Panc1 (cell line): ENCODE results near the gene WWOX.

Source experiments
- POLR2AphosphoS5 ChIP-seq: IDR thresholded peaks from 2 replicates; pipeline ENCODE4 v1.6.1; 2012; ENCODE audit warnings: mild to moderate bottlenecking, low read depth, low read length, moderate library complexity
- SIN3A ChIP-seq: IDR thresholded peaks from 2 replicates; pipeline ENCODE4 v1.6.1; 2012; ENCODE audit warnings: low read depth, mild to moderate bottlenecking, low read length, moderate library complexity, borderline replicate concordance; ENCODE audit not compliant: insufficient read depth
- TCF7L2 ChIP-seq: IDR thresholded peaks from 2 replicates; pipeline ENCODE4 v1.6.1; 2011; ENCODE audit warnings: mild to moderate bottlenecking, low read depth, low read length, inconsistent platforms
- TF ChIP-seq, protein P1 (sequence below): fragments of 450-650 bp; IDR thresholded peaks from 2 replicates; pipeline ENCODE4 v1.5.1; 2017; ENCODE audit warnings: mild to moderate bottlenecking
- TF ChIP-seq, protein P2 (sequence below), 2 experiments: IDR thresholded peaks; 2 replicates each; pipeline ENCODE4 v1.6.1; 2011 to 2012; ENCODE audit warnings: low read depth in 2 of 2, control low read depth in 1 of 2, low read length in 1 of 2, mild to moderate bottlenecking in 1 of 2, moderate library complexity in 1 of 2; ENCODE audit not compliant: insufficient read depth in 1 of 2

DNA sequence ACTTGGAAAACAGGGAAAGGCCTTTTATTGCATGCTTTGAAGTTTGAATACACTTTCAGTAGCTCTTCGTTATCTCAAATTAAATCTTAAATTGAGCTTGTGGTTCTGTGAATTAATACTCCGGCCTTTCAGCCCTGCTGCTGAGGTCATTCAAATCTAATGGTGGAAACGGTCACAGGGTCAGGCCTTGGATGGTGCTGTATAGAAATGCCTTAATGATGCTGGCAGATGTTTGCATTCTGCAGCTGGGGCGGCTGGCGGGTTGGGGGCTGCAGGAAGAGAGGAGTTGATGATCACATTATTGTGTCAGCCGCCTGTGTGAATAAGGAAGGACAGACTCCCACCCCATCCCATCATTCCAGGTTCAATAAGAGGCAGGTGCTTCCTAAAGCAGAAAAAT is 723.6 kb downstream of the WWOX start:
- TF ChIP-seq, protein P1, sequence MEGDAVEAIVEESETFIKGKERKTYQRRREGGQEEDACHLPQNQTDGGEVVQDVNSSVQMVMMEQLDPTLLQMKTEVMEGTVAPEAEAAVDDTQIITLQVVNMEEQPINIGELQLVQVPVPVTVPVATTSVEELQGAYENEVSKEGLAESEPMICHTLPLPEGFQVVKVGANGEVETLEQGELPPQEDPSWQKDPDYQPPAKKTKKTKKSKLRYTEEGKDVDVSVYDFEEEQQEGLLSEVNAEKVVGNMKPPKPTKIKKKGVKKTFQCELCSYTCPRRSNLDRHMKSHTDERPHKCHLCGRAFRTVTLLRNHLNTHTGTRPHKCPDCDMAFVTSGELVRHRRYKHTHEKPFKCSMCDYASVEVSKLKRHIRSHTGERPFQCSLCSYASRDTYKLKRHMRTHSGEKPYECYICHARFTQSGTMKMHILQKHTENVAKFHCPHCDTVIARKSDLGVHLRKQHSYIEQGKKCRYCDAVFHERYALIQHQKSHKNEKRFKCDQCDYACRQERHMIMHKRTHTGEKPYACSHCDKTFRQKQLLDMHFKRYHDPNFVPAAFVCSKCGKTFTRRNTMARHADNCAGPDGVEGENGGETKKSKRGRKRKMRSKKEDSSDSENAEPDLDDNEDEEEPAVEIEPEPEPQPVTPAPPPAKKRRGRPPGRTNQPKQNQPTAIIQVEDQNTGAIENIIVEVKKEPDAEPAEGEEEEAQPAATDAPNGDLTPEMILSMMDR, result no peak
- TF ChIP-seq POLR2AphosphoS5 (no peak), TCF7L2 (no peak), SIN3A (no peak)
- TF ChIP-seq, protein P2, sequence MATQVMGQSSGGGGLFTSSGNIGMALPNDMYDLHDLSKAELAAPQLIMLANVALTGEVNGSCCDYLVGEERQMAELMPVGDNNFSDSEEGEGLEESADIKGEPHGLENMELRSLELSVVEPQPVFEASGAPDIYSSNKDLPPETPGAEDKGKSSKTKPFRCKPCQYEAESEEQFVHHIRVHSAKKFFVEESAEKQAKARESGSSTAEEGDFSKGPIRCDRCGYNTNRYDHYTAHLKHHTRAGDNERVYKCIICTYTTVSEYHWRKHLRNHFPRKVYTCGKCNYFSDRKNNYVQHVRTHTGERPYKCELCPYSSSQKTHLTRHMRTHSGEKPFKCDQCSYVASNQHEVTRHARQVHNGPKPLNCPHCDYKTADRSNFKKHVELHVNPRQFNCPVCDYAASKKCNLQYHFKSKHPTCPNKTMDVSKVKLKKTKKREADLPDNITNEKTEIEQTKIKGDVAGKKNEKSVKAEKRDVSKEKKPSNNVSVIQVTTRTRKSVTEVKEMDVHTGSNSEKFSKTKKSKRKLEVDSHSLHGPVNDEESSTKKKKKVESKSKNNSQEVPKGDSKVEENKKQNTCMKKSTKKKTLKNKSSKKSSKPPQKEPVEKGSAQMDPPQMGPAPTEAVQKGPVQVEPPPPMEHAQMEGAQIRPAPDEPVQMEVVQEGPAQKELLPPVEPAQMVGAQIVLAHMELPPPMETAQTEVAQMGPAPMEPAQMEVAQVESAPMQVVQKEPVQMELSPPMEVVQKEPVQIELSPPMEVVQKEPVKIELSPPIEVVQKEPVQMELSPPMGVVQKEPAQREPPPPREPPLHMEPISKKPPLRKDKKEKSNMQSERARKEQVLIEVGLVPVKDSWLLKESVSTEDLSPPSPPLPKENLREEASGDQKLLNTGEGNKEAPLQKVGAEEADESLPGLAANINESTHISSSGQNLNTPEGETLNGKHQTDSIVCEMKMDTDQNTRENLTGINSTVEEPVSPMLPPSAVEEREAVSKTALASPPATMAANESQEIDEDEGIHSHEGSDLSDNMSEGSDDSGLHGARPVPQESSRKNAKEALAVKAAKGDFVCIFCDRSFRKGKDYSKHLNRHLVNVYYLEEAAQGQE (IDR thresholded peaks at IDR 0.05; ENCODE audit: insufficient read depth in 1 of 2, low read depth in 2 of 2, low read length in 1 of 2), result no peak
